ENCODE data around the gene WNT3A.

The WNT3A gene

GRCh38 chr1:228061411-228062084 lies 54.8 kb downstream of the WNT3A start:
- H3K36me3 ChIP-seq (ENCODE audit: control insufficient read depth, insufficient read depth, low read length): no peaks in the 10 kb centered on the region
- no peak overlapping the region for H3K4me3 ChIP-seq (replicated peaks; ENCODE audit: low read depth, low read length)
- H3K27me3 ChIP-seq (replicated peaks; ENCODE audit: control insufficient read depth, insufficient read depth, low read length): no peaks in the 10 kb centered on the region; the same call in 1 of the 2 replicates
- no peak for TF ChIP-seq CTCF (IDR thresholded peaks at IDR 0.05; ENCODE audit: insufficient read depth, low read length, poor library complexity, severe bottlenecking)
- DNase-seq (ENCODE audit: extremely low read depth, insufficient read length): no peak

GRCh38 chr1:228062085-228062791 lies 55.4 kb downstream of the WNT3A start:
- H3K27me3 ChIP-seq (replicated peaks; ENCODE audit: control insufficient read depth, insufficient read depth, low read length): no peaks in the 10 kb centered on the region; the same call in 1 of the 2 replicates

GRCh38 chr1:228062812-228063211 lies 56.0 kb downstream of the WNT3A start:
- Histone ChIP-seq H3K27me3 (replicated peaks; ENCODE audit: control insufficient read depth, insufficient read depth, low read length) (no peaks in the 10 kb centered on the region; the same call in 1 of the 2 replicates), H3K4me3 (replicated peaks; ENCODE audit: low read depth, low read length) (no peak overlapping the region), H3K36me3 (ENCODE audit: control insufficient read depth, insufficient read depth, low read length) (no peaks in the 10 kb centered on the region)
- no peak for TF ChIP-seq CTCF (IDR thresholded peaks at IDR 0.05; ENCODE audit: insufficient read depth, low read length, poor library complexity, severe bottlenecking)
- no peak for DNase-seq (ENCODE audit: extremely low read depth, insufficient read length)

More at GRCh38 chr1:228062085-228062791, 55.4 kb downstream of the WNT3A start:
- Histone ChIP-seq H3K4me3 (replicated peaks; ENCODE audit: low read depth, low read length) (no peak overlapping the region), H3K36me3 (ENCODE audit: control insufficient read depth, insufficient read depth, low read length) (no peaks in the 10 kb centered on the region)
- no peak for DNase-seq (ENCODE audit: extremely low read depth, insufficient read length)
- TF ChIP-seq CTCF (IDR thresholded peaks at IDR 0.05; ENCODE audit: insufficient read depth, low read length, poor library complexity, severe bottlenecking): no peak

- DNase-seq (ENCODE audit: extremely low read depth, insufficient read length): no peak
- Histone ChIP-seq H3K36me3 (ENCODE audit: control insufficient read depth, insufficient read depth, low read length) (no peaks in the 10 kb centered on the region), H3K27me3 (replicated peaks; ENCODE audit: control insufficient read depth, insufficient read depth, low read length) (no peaks in the 10 kb centered on the region; the same call in 1 of the 2 replicates), H3K4me3 (replicated peaks; ENCODE audit: low read depth, low read length) (no peak overlapping the region)
- TF ChIP-seq CTCF (IDR thresholded peaks at IDR 0.05; ENCODE audit: insufficient read depth, low read length, poor library complexity, severe bottlenecking): no peak
Measured at GRCh38 chr1:228063251-228064191, 56.7 kb downstream of the WNT3A start.

GRCh38 chr1:228064296-228064695 lies 57.5 kb downstream of the WNT3A start:
- Histone ChIP-seq H3K27me3 (replicated peaks; ENCODE audit: control insufficient read depth, insufficient read depth, low read length) (no peaks in the 10 kb centered on the region; the same call in 1 of the 2 replicates), H3K4me3 (replicated peaks; ENCODE audit: low read depth, low read length) (no peak overlapping the region), H3K36me3 (ENCODE audit: control insufficient read depth, insufficient read depth, low read length) (no peaks in the 10 kb centered on the region)
- TF ChIP-seq CTCF (IDR thresholded peaks at IDR 0.05; ENCODE audit: insufficient read depth, low read length, poor library complexity, severe bottlenecking): no peak
- no peak for DNase-seq (ENCODE audit: extremely low read depth, insufficient read length)

All from GM06990 (cell line).